PFSK-1 (cell line): ENCODE results near the gene NADK.
A peak's percentile ranks its signal among the peaks of the same experiment; 100 is the strongest.

Experiments used
- FOXP2 ChIP-seq: optimal IDR thresholded peaks from 2 replicates; pipeline ENCODE3; 2011; ENCODE audit warnings: borderline replicate concordance, control low read depth, inconsistent platforms; ENCODE audit not compliant: insufficient read depth; ENCODE audit errors: extremely low read length, extremely low read depth
- POLR2AphosphoS5 ChIP-seq: IDR thresholded peaks from 2 replicates; pipeline ENCODE4 v1.6.1; 2012; ENCODE audit warnings: low read depth, mild to moderate bottlenecking, control low read depth, low read length, moderate library complexity
- SIN3A ChIP-seq: IDR thresholded peaks from 2 replicates; pipeline ENCODE4 v1.6.1; 2012; ENCODE audit warnings: mild to moderate bottlenecking, low read length, moderate library complexity, borderline replicate concordance; ENCODE audit not compliant: insufficient read depth
- TAF1 ChIP-seq: IDR thresholded peaks from 2 replicates; pipeline ENCODE4 v1.6.1; 2012; ENCODE audit warnings: low read length, control low read depth, borderline replicate concordance; ENCODE audit not compliant: insufficient read depth
- TF ChIP-seq, protein P1 (sequence below), 2 experiments: IDR thresholded peaks; 2 replicates each; pipeline versions ENCODE4 v1.6.1 to v1.8.0; 2011 to 2012; ENCODE audit warnings: low read depth in 2 of 2, low read length in 2 of 2, control low read depth in 1 of 2, inconsistent platforms in 1 of 2, mild to moderate bottlenecking in 1 of 2, moderate library complexity in 1 of 2; ENCODE audit not compliant: insufficient read depth in 1 of 2

The NADK gene

DNA sequence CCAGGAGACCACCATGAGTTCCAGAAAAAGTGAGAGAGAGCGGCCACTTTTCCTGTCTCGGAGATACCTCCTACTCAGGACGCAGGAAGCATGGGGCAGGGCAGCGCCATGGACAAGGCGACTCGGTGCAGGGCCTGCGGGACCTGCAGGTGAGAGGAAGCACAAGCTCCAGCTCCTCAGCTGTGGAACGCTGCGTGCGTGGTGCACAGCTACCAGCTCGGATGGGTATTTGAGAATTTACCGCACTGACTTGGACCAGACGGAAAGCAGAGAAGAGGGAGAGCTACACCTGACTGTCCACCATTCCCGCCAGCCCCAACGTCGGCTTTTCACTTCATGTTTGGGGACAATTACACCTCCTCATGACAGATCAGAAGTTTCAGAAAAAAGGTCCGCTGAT is 45.9 kb downstream of the NADK start:
- TF ChIP-seq SIN3A (no peak), FOXP2 (no peak), POLR2AphosphoS5 (no peak), TAF1 (no peak)
- TF ChIP-seq, protein P1, sequence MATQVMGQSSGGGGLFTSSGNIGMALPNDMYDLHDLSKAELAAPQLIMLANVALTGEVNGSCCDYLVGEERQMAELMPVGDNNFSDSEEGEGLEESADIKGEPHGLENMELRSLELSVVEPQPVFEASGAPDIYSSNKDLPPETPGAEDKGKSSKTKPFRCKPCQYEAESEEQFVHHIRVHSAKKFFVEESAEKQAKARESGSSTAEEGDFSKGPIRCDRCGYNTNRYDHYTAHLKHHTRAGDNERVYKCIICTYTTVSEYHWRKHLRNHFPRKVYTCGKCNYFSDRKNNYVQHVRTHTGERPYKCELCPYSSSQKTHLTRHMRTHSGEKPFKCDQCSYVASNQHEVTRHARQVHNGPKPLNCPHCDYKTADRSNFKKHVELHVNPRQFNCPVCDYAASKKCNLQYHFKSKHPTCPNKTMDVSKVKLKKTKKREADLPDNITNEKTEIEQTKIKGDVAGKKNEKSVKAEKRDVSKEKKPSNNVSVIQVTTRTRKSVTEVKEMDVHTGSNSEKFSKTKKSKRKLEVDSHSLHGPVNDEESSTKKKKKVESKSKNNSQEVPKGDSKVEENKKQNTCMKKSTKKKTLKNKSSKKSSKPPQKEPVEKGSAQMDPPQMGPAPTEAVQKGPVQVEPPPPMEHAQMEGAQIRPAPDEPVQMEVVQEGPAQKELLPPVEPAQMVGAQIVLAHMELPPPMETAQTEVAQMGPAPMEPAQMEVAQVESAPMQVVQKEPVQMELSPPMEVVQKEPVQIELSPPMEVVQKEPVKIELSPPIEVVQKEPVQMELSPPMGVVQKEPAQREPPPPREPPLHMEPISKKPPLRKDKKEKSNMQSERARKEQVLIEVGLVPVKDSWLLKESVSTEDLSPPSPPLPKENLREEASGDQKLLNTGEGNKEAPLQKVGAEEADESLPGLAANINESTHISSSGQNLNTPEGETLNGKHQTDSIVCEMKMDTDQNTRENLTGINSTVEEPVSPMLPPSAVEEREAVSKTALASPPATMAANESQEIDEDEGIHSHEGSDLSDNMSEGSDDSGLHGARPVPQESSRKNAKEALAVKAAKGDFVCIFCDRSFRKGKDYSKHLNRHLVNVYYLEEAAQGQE (IDR thresholded peaks at IDR 0.05; ENCODE audit: insufficient read depth in 1 of 2, low read depth in 2 of 2, low read length in 2 of 2), result no peak

DNA sequence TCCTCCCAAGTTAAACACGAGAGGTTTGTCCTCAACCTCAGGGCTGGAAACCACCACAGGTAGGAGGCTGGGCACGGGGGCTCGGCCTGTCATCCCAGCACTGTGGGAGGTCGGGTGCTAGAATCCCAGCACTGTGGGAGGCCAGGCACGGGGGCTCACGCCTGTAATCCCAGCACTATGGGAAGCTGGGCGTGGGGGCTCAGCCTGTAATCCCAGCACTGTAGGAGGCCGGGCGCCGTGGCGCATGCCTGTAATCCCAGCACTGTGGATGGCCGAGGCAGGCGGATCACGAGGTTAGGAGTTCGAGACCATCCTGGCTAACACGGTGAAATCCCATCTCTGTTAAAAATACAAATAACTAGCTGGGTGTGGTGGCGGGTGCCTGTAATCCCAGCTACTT is 47.4 kb downstream of the NADK start:
- TF ChIP-seq, protein P1 (IDR thresholded peaks at IDR 0.05; ENCODE audit: insufficient read depth in 1 of 2, low read depth in 2 of 2, low read length in 2 of 2), result no peak
- TF ChIP-seq FOXP2, result no peak
- no peak for TF ChIP-seq SIN3A
- TF ChIP-seq POLR2AphosphoS5, result no peak
- no peak for TF ChIP-seq TAF1

DNA sequence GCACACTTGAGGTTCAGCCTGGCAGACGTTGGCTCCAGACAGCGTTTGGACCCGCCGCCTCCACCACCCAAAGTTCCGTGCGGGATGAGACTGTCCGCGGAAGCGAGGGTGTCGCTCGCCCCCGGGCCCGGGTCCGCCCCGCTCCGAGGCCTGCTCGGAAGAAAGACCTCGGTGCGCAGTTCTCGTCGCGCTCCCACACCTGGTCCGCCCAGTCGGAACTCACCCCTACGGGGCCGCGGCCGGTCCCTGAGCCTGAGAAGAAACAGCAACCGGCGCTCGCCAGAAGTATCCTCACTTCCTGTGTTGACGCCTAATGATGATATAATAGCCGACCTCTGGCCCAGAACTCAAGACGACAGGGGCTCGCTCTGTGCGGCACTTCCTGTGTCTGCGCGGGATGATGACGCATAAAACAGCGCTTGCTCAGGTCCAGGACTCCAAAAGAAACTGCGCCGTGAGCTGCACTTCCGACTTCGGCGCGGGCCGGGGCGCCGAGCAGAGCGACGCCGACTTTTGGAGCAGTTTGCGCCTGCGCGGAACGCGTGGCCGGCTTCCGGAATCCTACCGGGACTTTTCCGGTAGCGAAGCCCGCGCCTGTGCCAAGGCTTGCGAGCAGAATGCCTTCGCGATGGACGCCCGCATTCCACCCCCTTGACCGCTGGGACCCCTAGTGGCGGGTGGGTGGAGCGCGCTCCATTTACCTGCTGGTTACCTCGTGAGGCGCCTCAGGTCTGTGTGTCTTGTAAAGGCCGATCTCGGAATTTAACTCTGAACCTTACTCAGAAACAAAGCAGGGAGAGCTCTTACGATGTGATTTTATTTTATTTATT is 54.0 kb downstream of the NADK start, which contains the start of gene CDK11A:
CDK11A (minus strand) TSS at position 323 of the 830 bp plus-strand sequence. CDS start 1,539 bp downstream, outside the sequence.
- 0 out of 2 replicates have a peak, but pooled peaks have one; percentile 70 for TF ChIP-seq SIN3A

DNA sequence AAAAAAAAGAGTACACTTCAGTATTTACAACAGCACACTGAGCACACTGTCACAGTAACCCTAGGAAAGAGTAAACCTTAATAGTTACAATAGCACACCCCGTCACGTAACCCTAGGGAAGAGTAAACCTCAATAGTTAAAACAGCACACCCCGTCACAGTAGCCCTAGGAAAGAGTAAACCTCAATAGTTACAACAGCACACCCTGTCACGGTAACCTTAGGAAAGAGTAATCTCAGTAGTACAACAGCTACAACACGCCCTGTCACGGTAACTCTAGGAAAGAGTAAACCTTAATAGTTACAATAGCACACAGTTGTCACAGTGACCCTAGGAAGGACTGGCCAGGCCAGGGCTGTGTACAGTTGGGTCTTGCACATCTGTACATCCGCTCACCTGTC is 57.1 kb downstream of the NADK start:
- no peak for TF ChIP-seq TAF1
- TF ChIP-seq FOXP2, result no peak
- no peak for TF ChIP-seq POLR2AphosphoS5

DNA sequence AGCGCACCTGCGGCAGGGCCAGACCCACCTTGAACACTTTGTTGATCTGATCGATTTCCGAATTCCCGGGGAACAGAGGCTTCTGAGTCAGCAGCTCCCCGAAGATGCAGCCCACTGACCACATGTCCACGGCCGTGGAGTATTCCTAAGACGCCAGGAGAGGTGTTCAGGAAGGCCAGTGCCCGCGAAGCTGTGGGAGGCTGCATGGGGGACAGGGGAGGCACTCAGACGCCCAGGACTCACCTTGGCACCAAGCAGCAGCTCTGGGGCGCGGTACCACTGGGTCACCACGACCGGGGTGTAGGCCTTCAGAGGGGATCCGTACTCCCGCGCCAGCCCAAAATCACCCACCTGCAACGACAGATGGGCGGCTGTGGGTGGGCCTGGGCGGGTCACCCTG is 74.5 kb downstream of the NADK start:
- TF ChIP-seq FOXP2 (no peak), SIN3A (no peak), POLR2AphosphoS5 (no peak), TAF1 (no peak)
- TF ChIP-seq, protein P1 (IDR thresholded peaks at IDR 0.05; ENCODE audit: insufficient read depth in 1 of 2, low read depth in 2 of 2, low read length in 2 of 2), result no peak
